ENCODE results near the gene PARD6B. TPM values are rescaled to one million over a fixed set of nuclear protein-coding genes. Genes with fewer than 3 reads are reported as not detected.

The PARD6B gene
- total RNA-seq, 2 experiments from 2014 or later: 4.4 to 6.1 TPM

- Histone ChIP-seq H3K27ac (ENCODE audit: low read depth, low read length, poor library complexity, severe bottlenecking) (no peak overlapping the region), H3K4me3 (ENCODE audit: low read depth, low read length, poor library complexity, severe bottlenecking) (no peak overlapping the region), H3K9me2 (ENCODE audit: insufficient read depth, low read length) (no peaks in the 10 kb centered on the region), H2AFZ (ENCODE audit: low read length) (no peak overlapping the region), H3K4me1 (ENCODE audit: insufficient read depth, low read length, poor library complexity, severe bottlenecking) (no peaks in the 10 kb centered on the region), H3K79me2 (ENCODE audit: insufficient read depth, low read depth, low read length) (no peaks in the 10 kb centered on the region), H3K36me3 (ENCODE audit: insufficient read depth, low read length) (no peaks in the 10 kb centered on the region), H3K9me3 (ENCODE audit: low read length) (no peaks in the 10 kb centered on the region), H4K20me1 (ENCODE audit: insufficient read depth, low read length) (no peaks in the 10 kb centered on the region), H3K4me2 (ENCODE audit: low read length) (no peak overlapping the region)
- intact Hi-C loops (cut with micrococcal nuclease; ENCODE audit: unreplicated experiment): no loop called here
- TF ChIP-seq EZH2phosphoT487 (IDR thresholded peaks at IDR 0.05; ENCODE audit: borderline replicate concordance, low read depth, low read length): no peak
- TF ChIP-seq CTCF (conservative IDR thresholded peaks at IDR 0.05; ENCODE audit: low read length): no peak
- BruUV-seq (replicated peaks): no TSS peak
- CTCF ChIA-PET (ENCODE audit: unreplicated experiment): no interaction called here
- POLR2A ChIA-PET: no interaction called here
- no peak for DNase-seq (ENCODE audit: low spot score)
Measured at GRCh38 chr20:50715694-50716093, 15.7 kb upstream of the PARD6B start.

GRCh38 chr20:50716518-50716917, 14.9 kb upstream of the PARD6B start:
- Histone ChIP-seq H3K27ac (ENCODE audit: low read depth, low read length, poor library complexity, severe bottlenecking) (no peak overlapping the region), H3K4me1 (ENCODE audit: insufficient read depth, low read length, poor library complexity, severe bottlenecking) (no peaks in the 10 kb centered on the region), H3K9me3 (ENCODE audit: low read length) (no peaks in the 10 kb centered on the region), H3K4me2 (ENCODE audit: low read length) (no peak overlapping the region), H2AFZ (ENCODE audit: low read length) (no peak overlapping the region), H3K36me3 (ENCODE audit: insufficient read depth, low read length) (no peaks in the 10 kb centered on the region), H3K9me2 (ENCODE audit: insufficient read depth, low read length) (no peaks in the 10 kb centered on the region), H3K4me3 (ENCODE audit: low read depth, low read length, poor library complexity, severe bottlenecking) (no peak overlapping the region), H3K79me2 (ENCODE audit: insufficient read depth, low read depth, low read length) (no peaks in the 10 kb centered on the region), H4K20me1 (ENCODE audit: insufficient read depth, low read length) (no peaks in the 10 kb centered on the region)
- no peak for TF ChIP-seq EZH2phosphoT487 (IDR thresholded peaks at IDR 0.05; ENCODE audit: borderline replicate concordance, low read depth, low read length)
- TF ChIP-seq CTCF (conservative IDR thresholded peaks at IDR 0.05; ENCODE audit: low read length): no peak
- ChIA-PET CTCF (ENCODE audit: unreplicated experiment) (no interaction called here), POLR2A (interaction anchor here (0.7 kb wide), 2 partner anchors 21 to 50 kb away, joined by 5 to 8 read pairs; no protein-coding TSS in a partner anchor)
- no peak for DNase-seq (ENCODE audit: low spot score)
- intact Hi-C loops (cut with micrococcal nuclease; ENCODE audit: unreplicated experiment): no loop called here
- no TSS peak for BruUV-seq (replicated peaks)

GRCh38 chr20:50717312-50717711, 14.1 kb upstream of the PARD6B start:
- BruUV-seq (replicated peaks): no TSS peak
- Histone ChIP-seq H3K36me3 (ENCODE audit: insufficient read depth, low read length) (no peaks in the 10 kb centered on the region), H3K79me2 (ENCODE audit: insufficient read depth, low read depth, low read length) (no peaks in the 10 kb centered on the region), H4K20me1 (ENCODE audit: insufficient read depth, low read length) (no peaks in the 10 kb centered on the region), H3K27ac (ENCODE audit: low read depth, low read length, poor library complexity, severe bottlenecking) (no peak overlapping the region), H3K4me1 (ENCODE audit: insufficient read depth, low read length, poor library complexity, severe bottlenecking) (no peaks in the 10 kb centered on the region), H3K9me3 (ENCODE audit: low read length) (no peaks in the 10 kb centered on the region), H2AFZ (ENCODE audit: low read length) (no peak overlapping the region), H3K4me3 (ENCODE audit: low read depth, low read length, poor library complexity, severe bottlenecking) (no peak overlapping the region), H3K4me2 (ENCODE audit: low read length) (no peak overlapping the region), H3K9me2 (ENCODE audit: insufficient read depth, low read length) (no peaks in the 10 kb centered on the region)
- ChIA-PET CTCF (ENCODE audit: unreplicated experiment) (interaction anchor here (0.6 kb wide), 1 partner anchor 11 kb away, joined by 3 read pairs; no protein-coding TSS in a partner anchor), POLR2A (no interaction called here)
- DNase-seq (ENCODE audit: low spot score): no peak
- TF ChIP-seq CTCF (conservative IDR thresholded peaks at IDR 0.05; ENCODE audit: low read length): no peak
- TF ChIP-seq EZH2phosphoT487 (IDR thresholded peaks at IDR 0.05; ENCODE audit: borderline replicate concordance, low read depth, low read length): no peak
- intact Hi-C loops (cut with micrococcal nuclease; ENCODE audit: unreplicated experiment): no loop called here
